Keratinocyte (primary cell): ENCODE results near the gene ARHGAP19.

Source experiments
- CTCF ChIP-seq, 3 experiments: IDR thresholded peaks in 1 of 3; conservative IDR thresholded peaks in 1 of 3; optimal IDR thresholded peaks in 1 of 3; 2 replicates in 2 of 3; 3 replicates in 1 of 3; pipeline versions ENCODE3 to v1.5.1; 2011; ENCODE audit warnings: low read length in 3 of 3, mild to moderate bottlenecking in 3 of 3, moderate library complexity in 2 of 3, control low read depth in 1 of 3, inconsistent platforms in 1 of 3; ENCODE audit not compliant: insufficient read depth in 2 of 3; ENCODE audit errors: extremely low read depth in 1 of 3
- EZH2 ChIP-seq: IDR thresholded peaks from one replicate; pipeline ENCODE4 v1.6.1; 2012; ENCODE audit warnings: inconsistent platforms, mild to moderate bottlenecking, low read length, moderate library complexity

- no peak for TF ChIP-seq CTCF (optimal IDR thresholded peaks at IDR 0.05 in 1 of 3, IDR thresholded peaks at IDR 0.05 in 1 of 3, conservative IDR thresholded peaks at IDR 0.05 in 1 of 3; ENCODE audit: extremely low read depth in 1 of 3, insufficient read depth in 2 of 3, low read length in 3 of 3)
- no peak for TF ChIP-seq EZH2
Measured at GRCh38 chr10:97228775-97229157, 63.7 kb downstream of the ARHGAP19 start.
